ENCODE data around the gene STARD5.

The STARD5 gene

GRCh38 chr15:81293728-81294515 lies 30.0 kb downstream of the STARD5 start:
- DNase-seq (ENCODE audit: low read depth in 2 of 2) = peak; percentile 67 to 71

- peak in 1 of 2 donors; percentile 34 for DNase-seq (ENCODE audit: low read depth in 2 of 2)
These were observed 31.4 kb downstream of the STARD5 start for GRCh38 chr15:81292523-81293001.

- DNase-seq (ENCODE audit: low read depth in 2 of 2) = no peak
These were observed 31.9 kb downstream of the STARD5 start for GRCh38 chr15:81291916-81292522.

GRCh38 chr15:81289910-81290309 lies 34.0 kb downstream of the STARD5 start:
- DNase-seq (ENCODE audit: low read depth in 2 of 2) = no peak

- no peak for DNase-seq (ENCODE audit: low read depth in 2 of 2)
These were observed 35.3 kb downstream of the STARD5 start for GRCh38 chr15:81288616-81289015.

- no peak for DNase-seq (ENCODE audit: low read depth in 2 of 2)
These were observed 35.9 kb downstream of the STARD5 start for GRCh38 chr15:81288040-81288439.

GRCh38 chr15:81286621-81287121 lies 37.3 kb downstream of the STARD5 start:
- no peak for DNase-seq (ENCODE audit: low read depth in 2 of 2)

GRCh38 chr15:81285461-81285860 lies 38.5 kb downstream of the STARD5 start:
- DNase-seq (ENCODE audit: low read depth in 2 of 2) = no peak

GRCh38 chr15:81284256-81285031 lies 39.5 kb downstream of the STARD5 start:
- DNase-seq (ENCODE audit: low read depth in 2 of 2) = no peak

- DNase-seq (ENCODE audit: low read depth in 2 of 2) = no peak
These were observed 41.0 kb downstream of the STARD5 start for GRCh38 chr15:81282911-81283310.

- DNase-seq (ENCODE audit: low read depth in 2 of 2) = no peak
These were observed 41.4 kb downstream of the STARD5 start for GRCh38 chr15:81282606-81282895.

GRCh38 chr15:81281766-81282605 lies 42.0 kb downstream of the STARD5 start:
- no peak for DNase-seq (ENCODE audit: low read depth in 2 of 2)

- no peak for DNase-seq (ENCODE audit: low read depth in 2 of 2)
These were observed 42.5 kb downstream of the STARD5 start for GRCh38 chr15:81281456-81281735.

GRCh38 chr15:81280696-81281455 lies 43.1 kb downstream of the STARD5 start:
- no peak for DNase-seq (ENCODE audit: low read depth in 2 of 2)

- no peak for DNase-seq (ENCODE audit: low read depth in 2 of 2)
These were observed 44.1 kb downstream of the STARD5 start for GRCh38 chr15:81279621-81280485.

- no peak for DNase-seq (ENCODE audit: low read depth in 2 of 2)
These were observed 45.5 kb downstream of the STARD5 start for GRCh38 chr15:81278306-81279029.

- no peak for DNase-seq (ENCODE audit: low read depth in 2 of 2)
These were observed 46.1 kb downstream of the STARD5 start for GRCh38 chr15:81277851-81278250.

GRCh38 chr15:81276967-81277366 lies 47.0 kb downstream of the STARD5 start:
- no peak for DNase-seq (ENCODE audit: low read depth in 2 of 2)

- no peak for DNase-seq (ENCODE audit: low read depth in 2 of 2)
These were observed 48.1 kb downstream of the STARD5 start for GRCh38 chr15:81275711-81276392.
